ENCODE measurements around the gene DCC. TPM values are rescaled to one million over a fixed set of nuclear protein-coding genes. Genes with fewer than 3 reads are reported as not detected.

Gene DCC
- total RNA-seq, 2 donors from 2014 or later, result 0.10 to 0.48 TPM

GRCh38 chr18:52723550-52723970 lies 383.6 kb downstream of the DCC start:
- no peak for DNase-seq
- no peaks in the 10 kb centered on the region for H3K27me3 ChIP-seq
- H3K27ac ChIP-seq, result no peak overlapping the region
- no peaks in the 10 kb centered on the region for H3K4me1 ChIP-seq
- H3K36me3 ChIP-seq, result no peaks in the 10 kb centered on the region
- H3K9me3 ChIP-seq, result no peaks in the 10 kb centered on the region
- TF ChIP-seq, protein P1, sequence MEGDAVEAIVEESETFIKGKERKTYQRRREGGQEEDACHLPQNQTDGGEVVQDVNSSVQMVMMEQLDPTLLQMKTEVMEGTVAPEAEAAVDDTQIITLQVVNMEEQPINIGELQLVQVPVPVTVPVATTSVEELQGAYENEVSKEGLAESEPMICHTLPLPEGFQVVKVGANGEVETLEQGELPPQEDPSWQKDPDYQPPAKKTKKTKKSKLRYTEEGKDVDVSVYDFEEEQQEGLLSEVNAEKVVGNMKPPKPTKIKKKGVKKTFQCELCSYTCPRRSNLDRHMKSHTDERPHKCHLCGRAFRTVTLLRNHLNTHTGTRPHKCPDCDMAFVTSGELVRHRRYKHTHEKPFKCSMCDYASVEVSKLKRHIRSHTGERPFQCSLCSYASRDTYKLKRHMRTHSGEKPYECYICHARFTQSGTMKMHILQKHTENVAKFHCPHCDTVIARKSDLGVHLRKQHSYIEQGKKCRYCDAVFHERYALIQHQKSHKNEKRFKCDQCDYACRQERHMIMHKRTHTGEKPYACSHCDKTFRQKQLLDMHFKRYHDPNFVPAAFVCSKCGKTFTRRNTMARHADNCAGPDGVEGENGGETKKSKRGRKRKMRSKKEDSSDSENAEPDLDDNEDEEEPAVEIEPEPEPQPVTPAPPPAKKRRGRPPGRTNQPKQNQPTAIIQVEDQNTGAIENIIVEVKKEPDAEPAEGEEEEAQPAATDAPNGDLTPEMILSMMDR (IDR thresholded peaks at IDR 0.05), result no peak
- intact Hi-C loops (cut with DNase I), result no loop called here
- H3K9ac ChIP-seq (ENCODE audit: low read depth in 2 of 2, low read length in 2 of 2), result no peak overlapping the region
- H3K4me3 ChIP-seq, result no peak overlapping the region

- no peaks in the 10 kb centered on the region for H3K36me3 ChIP-seq
- intact Hi-C loops (cut with DNase I), result no loop called here
- H3K27me3 ChIP-seq, result no peaks in the 10 kb centered on the region
- TF ChIP-seq, protein P1 (IDR thresholded peaks at IDR 0.05), result no peak
- no peak overlapping the region for H3K9ac ChIP-seq (ENCODE audit: low read depth in 2 of 2, low read length in 2 of 2)
- H3K4me1 ChIP-seq, result no peaks in the 10 kb centered on the region
- no peak overlapping the region for H3K4me3 ChIP-seq
- H3K9me3 ChIP-seq, result no peaks in the 10 kb centered on the region
- DNase-seq, result no peak
- H3K27ac ChIP-seq, result no peak overlapping the region
Observed at GRCh38 chr18:52730972-52731619, 391.1 kb downstream of the DCC start.

- intact Hi-C loops (cut with DNase I), result no loop called here
- Histone ChIP-seq H3K9ac (ENCODE audit: low read depth in 2 of 2, low read length in 2 of 2) (no peak overlapping the region), H3K27me3 (no peaks in the 10 kb centered on the region), H3K4me1 (no peaks in the 10 kb centered on the region), H3K36me3 (no peaks in the 10 kb centered on the region), H3K27ac (no peak overlapping the region), H3K4me3 (no peak overlapping the region), H3K9me3 (no peaks in the 10 kb centered on the region)
- TF ChIP-seq, protein P1 (IDR thresholded peaks at IDR 0.05), result no peak
- no peak for DNase-seq
Observed at GRCh38 chr18:52738946-52739345, 398.9 kb downstream of the DCC start.

DNA sequence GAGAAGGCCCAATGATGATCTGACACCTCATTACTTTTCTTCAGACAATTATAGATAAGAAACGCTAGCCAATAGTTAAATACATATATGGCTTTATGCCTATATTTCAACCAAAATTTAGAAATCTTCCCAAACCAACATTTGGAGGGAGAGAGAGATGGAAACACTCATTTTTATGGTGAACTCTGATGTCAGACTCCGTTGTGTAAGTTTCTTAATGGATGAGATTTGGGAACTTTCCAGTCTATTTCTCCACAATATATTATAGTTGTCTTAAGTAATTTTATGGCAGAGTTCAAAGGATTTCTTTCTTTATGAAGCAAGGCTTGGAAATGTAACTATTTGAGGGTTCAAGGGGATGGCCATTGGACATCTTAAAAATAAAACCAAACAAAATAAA lies 407.0 kb downstream of the DCC start:
- H3K4me3 ChIP-seq, result no peak overlapping the region
- intact Hi-C loops (cut with DNase I), result no loop called here
- no peak for DNase-seq
- no peaks in the 10 kb centered on the region for H3K9me3 ChIP-seq
- H3K27me3 ChIP-seq, result no peaks in the 10 kb centered on the region
- H3K27ac ChIP-seq, result no peak overlapping the region
- H3K9ac ChIP-seq (ENCODE audit: low read depth in 2 of 2, low read length in 2 of 2), result no peak overlapping the region
- no peaks in the 10 kb centered on the region for H3K4me1 ChIP-seq
- H3K36me3 ChIP-seq, result no peaks in the 10 kb centered on the region
- TF ChIP-seq, protein P1 (IDR thresholded peaks at IDR 0.05), result no peak

DNA sequence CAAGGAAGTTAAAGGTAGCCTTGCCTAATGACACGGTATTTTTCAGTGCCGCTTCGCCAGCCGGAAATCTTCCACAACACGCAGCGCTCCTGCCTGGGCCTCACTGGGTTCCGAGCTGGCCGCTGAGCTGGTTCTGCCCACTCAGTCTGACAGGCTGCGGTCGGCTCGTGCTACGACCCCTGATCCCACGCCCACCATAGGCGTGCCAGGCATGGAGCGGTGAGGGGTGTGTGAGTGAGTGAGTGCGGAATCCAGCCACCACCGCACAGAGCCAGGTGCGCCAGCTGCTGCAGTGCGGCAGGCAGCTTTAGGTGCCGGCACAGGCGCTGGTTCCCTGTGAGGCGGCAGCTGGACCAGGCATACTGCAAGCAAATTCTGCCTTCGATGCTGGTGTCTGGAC lies 407.9 kb downstream of the DCC start:
- H3K9me3 ChIP-seq, result no peaks in the 10 kb centered on the region
- TF ChIP-seq, protein P1 (IDR thresholded peaks at IDR 0.05), result no peak
- no peaks in the 10 kb centered on the region for H3K36me3 ChIP-seq
- H3K27ac ChIP-seq, result no peak overlapping the region
- no peaks in the 10 kb centered on the region for H3K27me3 ChIP-seq
- H3K9ac ChIP-seq (ENCODE audit: low read depth in 2 of 2, low read length in 2 of 2), result no peak overlapping the region
- no peaks in the 10 kb centered on the region for H3K4me1 ChIP-seq
- intact Hi-C loops (cut with DNase I), result no loop called here
- no peak for DNase-seq
- no peak overlapping the region for H3K4me3 ChIP-seq

All from colonic mucosa (tissue), 4 donors.